HG02759 (cell line): ENCODE measurements around the gene SURF4.
"Not testable (repeated sequence)": the region's sequence is repeated elsewhere in the genome, so short reads cannot be mapped to it uniquely, and the experiment has no call there.

Experiments
- ATAC-seq: cut with Tn5 transposase; IDR thresholded peaks from one replicate; pipeline ENCODE4 v1.9.1; 2021; ENCODE audit warnings: mild to moderate bottlenecking, moderate library complexity; ENCODE audit not compliant: unreplicated experiment

SURF4 gene

DNA sequence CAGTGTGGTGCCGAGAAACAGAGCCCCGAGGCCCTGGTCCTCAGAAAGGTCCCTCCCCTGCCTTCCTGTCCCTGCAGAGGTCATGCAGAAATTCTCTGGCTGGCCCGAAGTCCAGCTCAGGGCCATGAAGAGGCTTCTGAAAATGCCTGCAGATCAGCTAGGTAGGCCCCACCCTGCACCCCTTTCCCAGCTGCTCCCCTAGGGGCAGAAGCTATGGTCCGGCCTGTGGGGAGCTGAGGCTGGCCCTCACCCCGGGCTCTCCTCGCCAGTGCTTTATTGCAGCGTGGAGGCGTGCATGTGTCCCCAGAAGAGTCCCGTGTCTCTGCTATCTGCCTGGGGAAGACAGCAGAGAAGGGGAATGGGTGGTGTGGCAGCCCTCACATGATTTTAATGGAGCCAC lies 22.0 kb upstream of the SURF4 start:
- ATAC-seq = no peak

DNA sequence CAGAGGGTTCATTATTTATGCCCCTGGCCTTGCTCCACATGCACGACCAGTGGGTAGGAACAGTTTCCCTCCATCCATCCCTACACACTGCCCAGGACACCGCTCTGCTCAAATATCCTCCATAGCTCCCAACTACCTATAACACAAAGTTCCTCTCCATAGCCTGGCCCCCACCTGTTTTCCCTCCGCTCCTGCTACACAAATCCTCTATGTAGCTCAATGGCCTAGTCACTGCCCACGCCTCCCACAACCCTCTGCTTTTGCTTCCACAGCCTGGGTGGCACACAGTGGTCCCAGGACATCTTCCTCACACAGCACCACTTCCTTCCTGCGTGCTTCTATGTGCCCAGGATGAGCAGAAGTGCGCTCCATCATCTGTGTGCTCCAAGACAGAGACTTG lies 21.5 kb upstream of the SURF4 start:
- ATAC-seq = no peak

DNA sequence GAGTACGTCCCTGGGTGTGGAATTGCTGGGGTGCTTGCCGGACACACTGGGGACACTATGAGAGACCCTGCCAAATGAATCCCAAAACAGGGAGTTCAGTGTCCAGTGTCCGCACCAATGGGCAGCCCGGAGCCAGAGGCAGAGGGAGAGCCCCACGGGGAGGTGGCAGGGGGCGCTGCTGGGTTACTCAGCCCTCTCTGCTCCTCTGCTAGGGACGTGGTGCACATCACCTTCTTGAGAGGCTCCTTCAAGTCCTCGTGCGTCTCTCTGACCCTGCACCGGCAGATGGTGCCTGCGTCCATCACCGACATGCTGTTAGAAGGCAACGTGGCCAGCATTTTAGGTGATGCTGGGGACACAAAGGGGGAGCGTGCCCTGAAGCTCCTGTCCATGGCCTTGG lies 21.1 kb upstream of the SURF4 start:
- ATAC-seq = no peak

DNA sequence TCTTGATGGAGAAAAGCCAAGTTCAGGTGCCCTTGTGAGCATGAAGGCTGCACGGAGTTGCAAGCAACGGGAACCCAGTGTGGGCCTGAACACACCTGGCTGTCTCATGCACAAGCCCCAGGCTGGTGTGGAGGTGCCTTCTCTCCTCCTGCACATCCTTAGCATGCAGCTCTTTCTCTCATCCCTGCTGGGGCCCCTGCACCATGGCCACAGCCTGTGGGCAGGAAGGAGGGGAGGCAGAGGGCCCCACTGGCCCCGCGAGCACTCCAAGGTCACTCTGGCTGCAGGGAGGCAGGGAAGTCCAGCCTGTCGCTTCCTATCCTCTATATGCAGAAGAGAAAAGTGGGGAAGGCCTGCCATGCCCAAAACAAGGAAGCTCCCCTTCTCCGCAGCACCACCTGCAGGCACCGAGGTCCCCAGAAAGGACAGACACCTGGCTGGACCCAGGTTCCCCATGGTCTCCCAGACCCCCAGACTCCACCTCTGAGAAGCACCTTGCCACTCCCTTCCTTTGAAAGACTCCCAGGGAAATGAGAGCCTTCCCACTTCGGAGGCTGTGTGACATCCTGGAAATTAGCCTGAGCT lies 18.9 kb upstream of the SURF4 start:
- ATAC-seq = no peak

DNA sequence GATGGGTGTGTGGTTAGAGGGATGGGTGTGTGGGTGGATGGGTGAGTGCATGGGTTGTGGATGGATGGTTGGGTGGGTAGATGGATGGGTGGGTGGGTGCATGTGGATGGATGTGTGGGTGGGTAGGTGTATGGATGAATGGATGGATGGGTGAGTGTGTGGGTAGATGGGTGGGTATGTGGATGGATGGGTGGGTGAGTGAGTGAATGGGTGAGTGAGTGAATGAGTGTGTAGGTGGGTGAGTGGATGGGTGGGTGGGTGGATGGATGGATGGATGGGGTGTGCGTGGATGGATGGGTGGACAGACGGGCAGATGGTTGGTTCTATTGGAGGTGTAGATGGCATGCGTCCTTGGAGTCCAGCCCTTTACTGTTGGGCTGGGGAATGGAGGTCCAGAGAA lies 17.5 kb upstream of the SURF4 start:
- ATAC-seq = no peak

DNA sequence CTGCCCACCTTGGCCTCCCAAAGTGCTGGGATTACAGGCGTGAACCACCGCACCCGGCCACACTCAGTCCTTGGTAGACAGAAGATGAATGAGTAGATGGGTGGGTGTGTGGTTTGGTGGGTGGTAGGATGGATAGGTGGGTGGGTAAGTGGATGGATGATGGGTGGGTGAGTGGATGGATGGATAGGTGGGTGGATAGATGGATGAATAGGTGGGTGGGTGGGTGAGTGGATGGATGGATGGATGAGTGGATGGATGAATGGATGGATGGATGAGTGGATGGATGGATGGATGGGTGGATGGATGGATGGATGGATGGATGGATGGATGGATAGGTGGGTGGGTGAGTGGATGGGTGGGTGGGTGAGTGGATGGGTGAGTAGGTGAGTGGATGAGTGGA lies 16.4 kb upstream of the SURF4 start:
- ATAC-seq = not testable (repeated sequence)

DNA sequence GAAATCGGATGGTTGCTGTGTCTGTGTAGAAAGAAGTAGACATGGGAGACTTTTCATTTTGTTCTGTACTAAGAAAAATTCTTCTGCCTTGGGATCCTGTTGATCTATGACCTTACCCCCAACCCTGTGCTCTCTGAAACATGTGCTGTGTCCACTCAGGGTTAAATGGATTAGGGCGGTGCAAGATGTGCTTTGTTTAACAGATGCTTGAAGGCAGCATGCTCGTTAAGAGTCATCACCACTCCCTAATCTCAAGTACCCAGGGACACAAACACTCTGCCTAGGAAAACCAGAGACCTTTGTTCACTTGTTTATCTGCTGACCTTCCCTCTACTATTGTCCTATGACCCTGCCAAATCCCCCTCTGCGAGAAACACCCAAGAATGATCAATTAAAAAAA lies 15.6 kb upstream of the SURF4 start:
- not testable (repeated sequence) for ATAC-seq

DNA sequence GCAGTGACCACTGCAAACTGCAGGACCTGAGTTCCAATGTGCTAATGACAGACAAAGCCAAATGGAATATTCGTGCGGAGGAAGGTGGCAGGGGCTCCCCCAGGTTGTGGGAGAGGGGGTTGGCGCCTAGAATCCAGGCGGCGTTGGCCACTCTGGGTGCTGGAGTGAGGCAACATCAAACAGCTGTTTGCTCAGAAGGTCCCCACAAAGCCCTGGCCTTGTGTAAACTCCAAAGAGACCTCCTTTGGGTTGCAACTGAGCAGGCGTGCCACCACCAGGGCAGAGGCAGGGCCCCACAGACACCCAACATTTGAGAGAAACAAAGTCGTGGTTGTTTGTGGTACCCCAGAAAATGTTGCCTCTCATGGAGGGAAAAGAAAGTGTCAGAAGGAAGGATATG lies 14.9 kb upstream of the SURF4 start:
- ATAC-seq = no peak

DNA sequence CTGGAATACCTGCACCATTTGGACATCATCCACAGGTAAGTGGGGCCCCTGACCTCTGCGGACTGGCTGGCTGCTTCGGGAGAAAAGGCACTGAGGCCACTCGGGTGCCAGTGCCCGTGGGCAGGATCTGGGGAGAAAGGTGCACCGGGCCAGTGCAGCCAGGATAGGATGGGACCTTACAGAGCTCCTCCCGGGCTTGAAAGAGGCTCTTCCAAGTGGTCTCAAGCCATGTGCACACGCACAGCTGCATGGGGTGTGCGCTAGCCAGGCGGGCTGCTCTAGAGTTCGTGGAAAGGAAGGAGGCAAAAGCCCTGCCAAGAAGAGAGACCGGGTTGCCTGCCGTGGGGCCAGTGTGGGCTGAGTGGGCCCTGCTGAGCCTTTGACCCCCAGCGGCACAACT lies 13.7 kb upstream of the SURF4 start:
- no peak for ATAC-seq

DNA sequence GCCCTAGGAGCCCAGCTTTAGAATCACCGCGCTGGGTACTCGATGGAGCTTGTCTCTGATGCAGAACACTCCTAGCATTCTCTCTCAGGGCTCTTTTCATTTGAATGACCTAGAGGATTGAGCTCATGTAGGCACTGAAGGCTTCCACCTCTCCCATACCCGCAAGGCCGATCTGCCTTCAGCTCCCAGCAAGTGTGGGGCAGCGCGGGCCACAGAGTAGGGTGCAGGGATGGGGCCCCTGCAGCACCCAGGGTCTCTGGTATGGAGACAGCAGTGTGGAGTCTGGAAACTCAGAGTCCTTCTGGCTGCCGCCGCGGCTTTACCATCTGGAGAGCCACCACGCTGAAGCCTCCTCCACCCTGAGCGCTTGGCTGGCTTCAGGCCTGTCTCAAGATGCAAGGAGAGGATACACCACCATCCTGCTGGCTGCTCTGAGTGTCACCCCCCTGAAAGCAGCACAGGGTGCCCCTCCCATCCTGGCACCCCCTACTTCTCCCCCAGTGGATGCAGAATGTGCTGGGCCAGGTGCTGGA lies 13.2 kb upstream of the SURF4 start:
- ATAC-seq = no peak

DNA sequence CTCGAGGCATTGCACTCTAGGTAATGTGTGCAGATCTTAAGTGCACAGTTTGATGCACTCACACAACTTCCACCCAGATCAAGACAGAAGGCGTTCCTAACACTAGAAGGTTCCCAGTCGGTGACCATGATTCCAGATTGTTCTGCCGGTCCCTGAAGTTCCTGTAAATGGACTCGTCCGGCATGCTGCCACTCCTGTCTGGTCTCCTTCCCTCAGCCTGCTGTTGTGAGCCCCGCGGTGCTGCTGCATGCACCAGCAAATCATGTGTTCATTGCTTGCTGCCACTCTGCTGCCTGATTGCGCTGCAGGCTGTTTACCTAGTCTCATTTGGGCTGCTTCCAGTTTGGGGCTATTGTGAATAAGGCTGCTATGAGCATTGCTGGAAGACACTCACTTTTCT lies 11.8 kb upstream of the SURF4 start:
- no peak for ATAC-seq

DNA sequence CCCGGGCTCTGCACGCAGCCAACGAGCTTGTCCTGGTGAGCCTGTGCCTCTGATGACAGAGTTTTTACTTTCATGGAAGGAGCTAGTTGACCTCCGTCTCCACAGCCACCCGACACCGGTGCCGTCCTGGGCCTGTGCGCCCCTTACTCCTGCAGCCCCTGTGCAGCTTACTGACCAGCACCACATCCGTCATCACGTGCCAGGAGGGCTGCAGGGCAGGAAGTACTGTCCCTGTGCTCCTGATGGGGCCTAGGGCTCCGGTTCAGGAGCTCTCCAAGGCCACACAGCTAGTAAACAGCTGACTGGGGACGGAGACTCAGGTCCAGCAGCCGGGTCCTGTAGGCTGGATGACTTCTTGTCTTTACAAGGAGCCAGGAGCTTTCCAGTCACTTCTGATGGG lies 10.5 kb upstream of the SURF4 start:
- no peak for ATAC-seq

DNA sequence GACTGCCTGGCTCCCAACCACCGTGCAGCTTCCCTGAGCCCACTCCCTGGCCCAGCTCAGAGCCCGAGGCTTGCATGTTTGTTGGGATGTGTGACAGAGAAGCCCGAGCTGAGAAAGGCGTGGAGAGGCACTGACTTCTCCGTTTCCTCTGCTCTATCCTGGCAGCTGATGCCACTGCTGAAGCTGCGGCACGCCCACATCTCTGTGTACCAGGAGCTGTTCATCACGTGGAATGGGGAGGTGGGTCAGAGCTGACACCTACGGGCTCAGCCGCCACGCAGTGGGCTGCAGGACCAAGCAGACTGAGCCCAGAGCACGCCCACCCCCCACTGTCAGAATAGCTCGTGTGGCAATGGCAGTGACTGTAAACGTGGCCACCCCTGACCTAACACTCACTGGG lies 9.6 kb upstream of the SURF4 start:
- ATAC-seq = no peak

DNA sequence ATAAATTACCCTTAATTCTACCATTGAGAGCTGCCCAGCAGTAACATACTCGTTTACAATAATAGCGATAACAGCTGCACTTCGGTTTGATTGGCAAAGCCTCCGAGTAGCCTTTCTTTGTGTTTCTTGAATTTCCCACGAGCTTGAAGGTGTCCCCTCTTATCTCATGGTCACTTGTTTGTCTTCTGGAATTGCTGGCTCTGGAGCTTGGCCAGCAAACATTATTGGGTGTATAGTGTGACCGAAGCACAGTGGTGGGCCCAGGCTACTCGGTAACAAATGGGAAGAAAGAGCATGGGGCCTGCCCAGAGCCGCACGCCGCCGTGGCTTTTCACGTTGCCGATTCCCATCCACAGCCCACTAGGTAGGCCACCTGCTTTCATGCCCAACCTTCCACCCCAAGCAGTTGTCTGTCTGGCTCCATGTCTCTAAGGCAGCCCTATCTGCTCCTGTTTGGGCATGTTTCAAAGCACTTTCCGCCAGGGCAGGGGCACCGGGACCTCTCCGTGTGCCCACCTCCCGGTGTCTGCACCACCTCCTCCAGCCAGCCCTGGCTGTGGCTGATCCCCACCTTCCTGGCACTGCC lies 9.0 kb upstream of the SURF4 start:
- ATAC-seq = no peak

DNA sequence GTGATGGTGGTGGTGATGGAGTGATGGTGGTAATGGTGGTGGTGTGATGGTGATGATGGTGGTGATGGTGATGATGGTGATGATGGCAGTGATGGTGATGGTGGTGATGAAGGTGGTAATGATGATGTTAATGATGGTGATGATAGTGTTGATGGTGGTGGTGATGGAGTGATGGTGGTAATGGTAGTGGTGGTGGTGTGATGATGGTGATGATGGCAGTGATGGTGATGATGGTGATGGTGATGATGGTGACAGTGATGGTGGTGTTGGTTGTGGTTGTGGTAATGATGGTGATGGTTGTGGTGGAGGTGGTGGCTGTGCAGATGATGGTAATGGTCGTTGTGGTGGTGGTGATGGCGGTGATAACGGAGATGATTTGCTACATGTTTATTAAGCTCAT lies 7.6 kb upstream of the SURF4 start:
- no peak for ATAC-seq

DNA sequence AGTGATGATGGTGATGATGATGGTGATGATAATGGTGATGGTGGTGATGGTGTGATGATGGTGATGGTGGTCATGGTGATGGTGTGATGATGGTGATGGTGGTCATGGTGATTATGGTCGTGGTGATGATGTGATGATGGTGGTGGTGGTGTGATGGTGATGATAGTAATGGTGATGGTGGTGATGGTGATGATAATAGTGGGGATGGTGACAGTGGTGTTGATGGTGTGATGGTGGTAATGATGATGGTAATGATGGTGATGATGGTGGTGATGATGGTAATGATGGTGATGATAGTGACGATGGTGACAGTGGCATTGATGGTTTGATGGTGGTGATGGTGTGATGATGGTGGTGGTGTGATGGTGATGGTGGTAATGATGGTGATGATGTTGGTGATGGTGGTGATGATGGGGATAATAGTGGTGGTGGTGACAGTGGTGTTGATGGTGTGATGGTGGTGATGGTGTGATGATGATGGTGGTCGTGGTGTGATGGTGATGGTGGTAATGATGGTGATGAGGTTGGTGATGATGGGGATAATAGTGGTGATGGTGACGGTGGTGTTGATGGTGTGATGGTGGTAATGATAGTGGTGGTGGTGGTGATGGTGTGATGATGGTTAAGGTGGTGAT lies 6.8 kb upstream of the SURF4 start:
- no peak for ATAC-seq

DNA sequence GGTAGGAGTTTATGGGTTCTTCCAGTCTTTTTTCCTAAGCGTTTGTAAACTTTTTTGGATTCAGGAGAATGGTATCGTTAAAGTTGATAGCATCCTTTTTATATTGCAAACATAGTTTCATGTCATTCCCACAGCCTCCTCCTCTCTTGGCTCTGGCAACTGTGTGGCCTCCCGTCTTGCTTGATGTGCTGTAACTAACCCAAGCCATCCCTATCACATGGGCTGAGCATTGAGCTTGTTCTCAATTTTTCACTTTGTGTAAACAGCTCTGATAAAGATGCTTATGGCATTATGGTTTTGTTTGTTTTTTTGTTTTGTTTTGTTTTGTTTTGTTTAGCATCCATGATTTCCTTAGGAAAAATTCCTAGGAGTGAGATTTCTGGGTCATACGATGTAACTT lies 4.9 kb upstream of the SURF4 start:
- ATAC-seq = no peak

DNA sequence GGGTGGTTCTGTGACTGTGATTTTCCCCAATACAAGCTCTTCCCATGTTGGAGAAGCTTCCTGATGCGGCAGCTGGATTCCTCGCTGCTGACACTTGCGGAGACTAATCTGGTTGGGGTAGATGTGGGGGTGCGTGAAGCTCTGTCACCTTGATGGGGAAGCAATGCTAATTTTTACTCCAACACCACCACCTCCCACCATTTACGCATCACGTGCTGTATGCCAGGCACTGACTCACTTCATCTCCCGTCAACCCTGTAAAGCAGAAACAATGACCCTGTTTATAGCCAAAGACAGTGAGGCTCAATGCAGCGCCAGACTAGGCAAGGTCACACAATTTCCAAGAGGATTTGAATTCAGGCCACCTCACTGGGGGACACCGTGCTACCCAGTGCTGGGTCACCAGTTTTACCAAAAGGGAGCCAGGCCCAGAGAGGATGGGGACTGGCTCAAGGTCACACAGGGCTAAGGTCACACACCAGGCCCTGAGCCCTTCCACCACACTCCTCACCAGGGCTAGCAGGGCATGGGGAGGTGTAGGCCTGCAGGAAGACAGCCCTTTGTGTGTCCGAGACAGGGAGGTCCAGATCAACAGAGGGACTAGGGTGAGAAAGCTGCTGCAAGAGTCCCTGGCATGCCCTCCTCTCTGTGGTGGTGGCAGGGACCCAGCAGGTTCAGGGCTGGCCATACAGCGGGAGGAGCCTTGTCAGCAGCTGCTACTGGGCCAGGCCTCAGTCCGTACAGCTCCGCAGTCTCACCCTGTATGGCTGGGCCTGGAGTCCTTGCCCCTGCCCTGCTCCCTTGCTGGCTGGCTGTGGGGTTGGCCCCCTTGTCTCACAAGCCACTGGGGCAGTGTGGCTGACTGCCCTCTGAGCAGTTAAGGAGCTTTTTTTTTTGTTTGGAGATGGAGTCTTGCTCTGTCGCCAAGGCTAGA lies 3.6 kb upstream of the SURF4 start:
- no peak for ATAC-seq

DNA sequence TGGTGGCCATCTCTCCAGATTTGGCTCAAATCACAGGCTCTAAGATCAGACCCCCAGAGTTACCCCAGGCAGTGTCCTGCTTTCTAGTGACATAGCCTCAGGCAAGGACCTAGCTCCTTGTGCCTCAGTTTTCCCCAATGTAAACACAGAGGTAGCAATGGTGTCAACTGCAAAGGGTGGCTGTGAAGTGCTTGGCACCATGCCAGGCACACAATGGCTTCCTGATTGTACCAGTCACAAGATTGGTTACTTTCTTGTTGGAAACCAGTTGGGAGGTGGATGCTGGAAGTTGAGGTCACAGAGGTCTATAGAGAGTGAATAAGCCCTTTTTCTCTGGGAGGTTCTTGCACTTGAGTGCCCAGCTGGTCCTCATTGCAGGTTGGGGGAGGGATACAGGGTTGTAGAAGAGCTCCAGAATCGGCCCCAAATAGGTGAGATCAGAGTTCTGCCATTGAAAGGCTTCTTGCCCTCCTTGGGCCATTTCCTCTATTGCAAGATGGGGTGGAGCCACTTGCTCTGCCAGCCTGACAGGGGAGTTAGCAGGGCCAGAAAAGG lies 2.6 kb upstream of the SURF4 start:
- ATAC-seq = no peak

DNA sequence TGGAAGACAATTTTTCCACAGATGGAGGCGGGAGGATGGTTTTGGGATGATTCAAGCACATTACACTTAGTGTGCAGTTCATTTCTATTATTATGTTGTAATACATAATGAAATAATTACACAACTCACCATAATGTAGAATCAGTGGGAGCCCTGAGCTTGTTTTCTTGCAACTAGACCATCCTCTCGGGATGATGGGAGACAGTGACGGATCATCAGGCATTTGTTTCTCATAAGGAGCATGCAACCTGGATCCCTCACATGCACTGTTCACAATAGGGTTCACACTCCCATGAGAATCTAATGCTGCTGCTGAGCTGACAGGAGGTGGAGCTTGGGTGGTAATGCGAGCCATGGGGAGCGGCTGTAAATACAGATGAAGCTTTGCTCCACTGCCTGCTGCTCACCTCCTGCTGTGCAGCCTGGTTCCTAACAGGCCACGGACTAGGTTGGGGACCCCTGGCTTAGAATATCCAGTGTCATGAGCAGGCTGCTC lies 1.9 kb upstream of the SURF4 start:
- ATAC-seq = no peak

DNA sequence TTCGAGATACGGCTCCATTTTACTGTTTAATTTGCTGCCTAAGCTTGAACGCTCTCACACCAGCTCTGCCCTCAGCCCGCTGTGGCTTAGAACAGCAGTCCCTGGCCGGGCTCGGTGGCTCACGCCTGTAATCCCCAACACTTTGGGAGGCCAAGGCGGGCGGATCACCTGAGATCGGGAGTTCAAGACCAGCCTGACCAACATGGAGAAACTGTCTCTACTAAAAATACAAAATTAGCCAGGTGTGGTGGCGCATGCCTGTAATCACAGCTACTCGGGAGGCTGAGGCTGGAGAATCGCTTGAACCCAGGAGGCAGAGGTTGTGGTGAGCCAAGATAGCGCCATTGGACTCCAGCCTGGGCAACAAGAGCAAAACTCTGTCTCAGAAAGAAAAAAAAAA lies 1.4 kb upstream of the SURF4 start:
- not testable (repeated sequence) for ATAC-seq
